ENCODE measurements around the gene PLEKHA1. TPM values are rescaled to one million over a fixed set of nuclear protein-coding genes. Genes with fewer than 3 reads are reported as not detected.

PLEKHA1 gene
- total RNA-seq, 2 donors from 2014 or later: 14.2 to 26.5 TPM

DNA sequence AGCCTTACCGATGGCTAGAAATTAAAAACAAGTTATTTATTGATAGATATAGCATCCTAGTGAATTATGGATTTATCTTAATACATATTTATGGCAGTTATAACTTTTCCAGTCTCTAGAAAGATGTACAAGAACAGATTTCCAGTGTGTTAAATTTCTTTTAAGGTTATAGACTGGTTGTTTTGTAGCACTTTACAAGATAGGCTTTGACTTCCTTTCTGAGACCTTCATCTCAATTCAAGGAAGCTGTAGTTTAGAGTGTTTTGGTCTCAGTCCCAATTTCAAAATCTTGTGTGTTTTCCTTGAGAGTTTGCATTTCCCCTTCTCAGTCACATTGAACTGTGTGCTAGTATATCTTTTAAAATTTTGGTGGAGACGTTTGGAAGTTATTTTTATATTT lies 30.1 kb downstream of the PLEKHA1 start:
- no peak overlapping the region for H3K4me3 ChIP-seq
- peaks cover 7% of the 10 kb centered on the region for H3K4me1 ChIP-seq
- WGBS, 2 donors: 63 to 64% methylated on average over 2 of the region's 2 CpGs
- TF ChIP-seq POLR2A (IDR thresholded peaks at IDR 0.05): no peak
- no peak for TF ChIP-seq CTCF (IDR thresholded peaks at IDR 0.05)
- DNase-seq (no peak), ATAC-seq (no peak)
- H3K36me3 ChIP-seq (replicated peaks in 1 of 2; ENCODE audit: insufficient read depth in 1 of 2, low read depth in 2 of 2): no peaks in the 10 kb centered on the region
- H3K27me3 ChIP-seq: no peaks in the 10 kb centered on the region
- intact Hi-C loops (cut with DNase I): no loop called here
- no peaks in the 10 kb centered on the region for H3K9me3 ChIP-seq
- H3K27ac ChIP-seq: no peak overlapping the region

DNA sequence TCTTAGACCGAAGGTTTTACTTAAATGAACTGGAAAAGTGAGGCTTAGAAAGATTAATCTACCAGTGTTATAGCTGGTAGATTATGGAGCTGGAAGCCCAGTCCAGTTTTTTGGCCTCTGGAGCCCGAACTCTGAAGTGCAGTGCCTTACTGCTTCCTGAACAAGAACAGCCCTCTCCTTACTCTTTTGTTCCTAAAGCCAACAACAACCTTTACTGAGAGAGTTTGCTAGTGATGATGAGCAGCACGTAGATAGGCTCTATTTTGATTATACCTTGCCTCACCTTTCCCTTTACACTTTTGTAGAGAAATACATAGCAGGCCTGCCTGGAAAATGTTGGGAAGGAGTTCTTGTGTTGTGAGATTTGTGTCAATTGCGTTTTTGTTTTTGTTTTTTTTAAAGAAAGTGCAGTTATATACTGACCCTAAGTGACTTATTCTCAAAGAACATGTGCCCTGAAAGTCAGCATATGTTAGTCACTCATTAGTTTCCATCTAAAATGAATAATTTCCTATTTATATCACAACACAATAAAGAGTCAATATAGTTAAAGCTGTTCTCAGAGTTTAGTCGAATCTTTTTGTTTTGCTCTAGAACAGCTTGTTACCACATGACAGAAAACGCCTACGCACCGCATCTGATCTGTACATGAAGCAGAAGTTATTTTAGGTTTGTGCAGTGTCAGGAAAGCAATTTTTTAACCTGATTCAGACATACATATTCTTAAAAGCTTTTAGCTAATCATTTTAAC lies 33.0 kb downstream of the PLEKHA1 start:
- peaks cover 0 to 3% of the 10 kb centered on the region in 2 donors for H3K36me3 ChIP-seq (replicated peaks in 1 of 2; ENCODE audit: insufficient read depth in 1 of 2, low read depth in 2 of 2)
- intact Hi-C loops (cut with DNase I): no loop called here

DNA sequence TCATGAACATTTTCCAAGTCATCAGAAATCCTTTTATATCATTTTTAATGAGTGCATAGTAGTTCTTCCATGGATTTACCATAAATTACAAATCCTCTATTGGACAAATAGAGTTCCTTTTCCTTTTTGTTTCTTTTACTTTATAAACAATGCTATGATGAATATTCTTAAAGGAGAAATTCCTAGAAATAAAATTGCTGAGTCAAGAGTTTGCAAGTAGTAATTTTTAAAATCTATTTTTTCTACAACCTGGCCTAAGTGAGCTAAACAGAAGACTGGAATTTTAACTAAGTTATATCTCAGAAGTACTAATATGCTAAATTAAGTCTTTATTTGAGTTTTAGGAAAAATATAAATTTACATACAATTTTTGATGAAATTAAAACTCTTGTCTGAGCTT lies 38.8 kb downstream of the PLEKHA1 start:
- H3K9me3 ChIP-seq: no peaks in the 10 kb centered on the region
- intact Hi-C loops (cut with DNase I): no loop called here
- DNase-seq (no peak), ATAC-seq (no peak)
- no peaks in the 10 kb centered on the region for H3K27me3 ChIP-seq
- TF ChIP-seq CTCF (IDR thresholded peaks at IDR 0.05) (no peak), POLR2A (IDR thresholded peaks at IDR 0.05) (no peak)
- H3K4me1 ChIP-seq: no peaks in the 10 kb centered on the region
- H3K36me3 ChIP-seq (replicated peaks in 1 of 2; ENCODE audit: insufficient read depth in 1 of 2, low read depth in 2 of 2): peaks cover 0 to 15% of the 10 kb centered on the region in 2 donors
- no peak overlapping the region for H3K27ac ChIP-seq
- no peak overlapping the region for H3K4me3 ChIP-seq

More for the DNA sequence above, 33.0 kb downstream of the PLEKHA1 start:
- no peak overlapping the region for H3K4me3 ChIP-seq
- peak overlapping the region in 2 of 4 donors; percentile 34 to 37 for H3K27ac ChIP-seq
- no peak for TF ChIP-seq POLR2A (IDR thresholded peaks at IDR 0.05)
- TF ChIP-seq CTCF (IDR thresholded peaks at IDR 0.05): no peak
- DNase-seq (peak in 1 of 4 donors; percentile 15), ATAC-seq (no peak)
- H3K9me3 ChIP-seq: no peaks in the 10 kb centered on the region
- 66 to 74% methylated on average over 8 of the region's 8 CpGs for WGBS, 2 donors
- no peaks in the 10 kb centered on the region for H3K27me3 ChIP-seq
- H3K4me1 ChIP-seq: peaks cover 7% of the 10 kb centered on the region

DNA sequence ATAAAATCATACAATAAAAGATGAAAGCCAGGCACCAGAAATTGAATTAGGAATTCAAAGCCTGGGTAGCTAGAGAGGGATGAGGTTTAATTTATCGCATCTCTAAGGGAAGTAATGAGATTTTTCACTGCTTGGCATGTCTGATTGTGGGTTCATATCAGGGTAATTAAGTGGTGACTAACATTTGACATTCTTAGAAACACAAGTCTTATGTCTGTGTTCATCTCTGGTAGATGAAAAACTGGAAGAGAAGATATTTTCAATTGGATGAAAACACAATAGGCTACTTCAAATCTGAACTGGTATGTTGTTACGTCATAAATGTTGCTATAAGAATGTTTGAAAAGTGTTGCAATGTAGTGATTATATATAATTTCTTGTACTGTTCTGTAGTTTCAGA lies 43.2 kb downstream of the PLEKHA1 start:
- DNase-seq (no peak), ATAC-seq (no peak)
- Histone ChIP-seq H3K9me3 (no peaks in the 10 kb centered on the region), H3K27ac (no peak overlapping the region), H3K4me1 (no peaks in the 10 kb centered on the region), H3K36me3 (replicated peaks in 1 of 2; ENCODE audit: insufficient read depth in 1 of 2, low read depth in 2 of 2) (peaks cover 0 to 10% of the 10 kb centered on the region in 2 donors), H3K27me3 (no peaks in the 10 kb centered on the region), H3K4me3 (no peak overlapping the region)
- 94% methylated on average over 2 of the region's 2 CpGs for WGBS, 2 donors
- intact Hi-C loops (cut with DNase I): no loop called here
- TF ChIP-seq CTCF (IDR thresholded peaks at IDR 0.05) (no peak), POLR2A (IDR thresholded peaks at IDR 0.05) (no peak)

GRCh38 chr10:122419016-122419415 lies 44.5 kb downstream of the PLEKHA1 start:
- Histone ChIP-seq H3K4me3 (no peak overlapping the region), H3K9me3 (no peaks in the 10 kb centered on the region), H3K27ac (no peak overlapping the region), H3K4me1 (no peaks in the 10 kb centered on the region), H3K27me3 (no peaks in the 10 kb centered on the region), H3K36me3 (replicated peaks in 1 of 2; ENCODE audit: insufficient read depth in 1 of 2, low read depth in 2 of 2) (peaks cover 0 to 5% of the 10 kb centered on the region in 2 donors)
- ATAC-seq (no peak), DNase-seq (no peak)
- TF ChIP-seq CTCF (IDR thresholded peaks at IDR 0.05) (no peak), POLR2A (IDR thresholded peaks at IDR 0.05) (no peak)
- intact Hi-C loops (cut with DNase I): no loop called here
- WGBS, 2 donors: 89 to 92% methylated on average over 1 of the region's 1 CpG
